Activated CD8-positive, alpha-beta memory T cell treated with anti-CD3 and anti-CD28 coated beads for 48 hours (primary cell): ENCODE measurements around the gene TNFRSF9.
"Not testable (repeated sequence)": the region's sequence is repeated elsewhere in the genome, so short reads cannot be mapped to it uniquely, and the experiment has no call there.

Source experiments
- DNase-seq, 3 experiments: peaks; one replicate each; pipeline ENCODE4 v3.0.0-alpha.2; 2020; ENCODE audit warnings: low read depth in 2 of 3, low spot score in 2 of 3

The TNFRSF9 gene

DNA sequence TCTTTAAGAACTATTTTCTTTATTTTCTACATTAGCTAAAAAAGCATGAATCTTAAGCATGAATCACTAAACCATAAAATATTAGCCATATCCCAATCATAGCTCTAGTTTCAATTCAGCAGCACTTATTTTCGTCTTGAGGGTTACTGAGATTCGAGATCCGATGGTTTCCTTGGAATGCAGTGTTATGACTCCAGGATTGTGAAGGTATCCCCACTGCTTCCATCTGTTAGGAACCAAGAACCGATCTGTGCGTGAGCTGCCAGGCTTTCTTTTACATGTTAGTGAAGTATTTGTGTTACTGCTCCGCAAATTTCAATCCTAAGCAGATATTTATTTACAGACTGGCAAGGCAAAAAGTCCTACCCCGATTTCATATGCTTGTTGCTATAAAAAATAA is 18.8 kb downstream of the TNFRSF9 start:
- no peak for DNase-seq

DNA sequence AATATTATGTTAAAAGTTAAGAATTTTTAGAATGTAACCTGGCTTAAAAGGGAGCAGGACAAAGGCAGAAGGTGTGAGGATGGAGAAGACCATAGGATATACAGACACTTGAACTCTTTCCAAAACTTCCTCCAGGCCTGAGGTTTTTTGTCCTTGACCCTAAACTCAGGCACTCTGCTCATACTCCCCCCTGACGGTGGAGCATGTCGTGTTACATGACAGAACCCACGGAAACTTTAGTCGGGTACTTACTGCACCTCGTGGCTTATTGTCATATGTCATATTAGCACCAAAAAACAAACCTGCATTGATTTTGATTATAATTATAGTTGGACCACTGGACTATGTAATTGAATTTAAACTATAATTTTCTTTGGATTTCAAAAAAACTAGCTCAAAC is 20.8 kb downstream of the TNFRSF9 start:
- DNase-seq, result no peak

DNA sequence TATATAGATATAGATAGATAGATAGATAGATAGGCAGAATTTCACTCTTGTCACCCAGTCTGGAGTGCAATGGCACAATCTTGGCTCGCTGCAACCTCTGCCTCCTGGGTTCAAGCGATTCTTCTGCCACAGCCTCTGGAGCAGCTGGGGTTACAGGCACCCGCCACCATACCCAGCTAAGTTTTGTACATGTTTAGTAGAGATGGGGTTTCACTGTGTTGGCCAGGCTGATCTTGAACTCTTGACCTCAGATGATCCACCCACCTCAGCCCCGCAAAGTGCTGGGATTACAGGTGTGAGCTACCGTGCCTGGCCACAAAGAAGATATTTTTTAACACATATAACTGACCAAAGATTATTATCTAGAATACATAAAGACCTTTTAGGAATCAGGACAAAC is 22.7 kb downstream of the TNFRSF9 start:
- not testable (repeated sequence) for DNase-seq

DNA sequence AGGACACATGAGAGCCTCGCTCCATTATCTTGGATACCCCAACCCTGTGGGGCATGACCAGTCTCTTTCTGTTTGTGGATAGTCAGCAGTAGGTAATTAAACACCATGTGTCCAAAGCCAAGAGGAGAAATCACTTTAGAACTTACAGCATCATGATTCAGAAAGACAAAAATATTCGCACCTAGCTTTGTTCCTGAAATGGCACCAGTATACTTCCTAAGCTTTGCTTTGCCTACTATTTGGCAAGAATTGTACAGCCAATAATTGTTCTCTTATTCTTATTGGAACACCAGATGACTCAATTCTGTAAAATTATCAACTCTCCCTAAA is 24.2 kb downstream of the TNFRSF9 start:
- DNase-seq, result no peak

DNA sequence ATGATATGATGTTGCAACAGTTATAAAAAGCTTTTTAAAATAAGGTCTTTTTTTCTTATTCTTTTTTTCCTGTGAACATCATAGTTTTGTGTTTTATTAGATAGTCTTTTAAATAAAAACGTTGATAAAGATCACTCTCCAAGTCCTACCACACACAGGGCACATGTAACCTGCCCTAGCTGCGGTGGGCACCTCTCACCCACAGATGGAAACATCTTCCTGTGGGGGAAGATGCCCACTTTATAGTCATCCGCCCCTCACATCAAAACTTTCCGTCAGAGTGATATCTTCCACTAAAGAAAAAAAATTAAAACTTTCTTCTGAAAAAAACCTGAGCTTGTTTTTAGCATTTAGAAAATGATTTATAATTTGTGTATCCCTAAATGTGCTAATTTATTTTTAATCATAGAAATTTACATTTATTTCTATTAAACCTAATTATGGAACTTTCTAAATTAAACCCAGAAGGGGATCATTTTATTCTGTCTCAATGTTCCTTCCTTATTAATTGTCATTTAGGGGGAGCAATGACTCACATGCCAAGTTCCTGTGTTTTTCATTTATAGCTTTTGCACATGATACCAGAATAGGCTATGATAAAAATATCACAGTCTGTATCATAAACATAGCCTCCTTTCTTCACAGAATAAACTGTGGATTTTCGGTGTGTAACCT is 24.7 kb downstream of the TNFRSF9 start:
- peak in 1 of 3 experiments; percentile 31 for DNase-seq

GRCh38 chr1:7912743-7913557 is 27.7 kb downstream of the TNFRSF9 start:
- no peak for DNase-seq

DNA sequence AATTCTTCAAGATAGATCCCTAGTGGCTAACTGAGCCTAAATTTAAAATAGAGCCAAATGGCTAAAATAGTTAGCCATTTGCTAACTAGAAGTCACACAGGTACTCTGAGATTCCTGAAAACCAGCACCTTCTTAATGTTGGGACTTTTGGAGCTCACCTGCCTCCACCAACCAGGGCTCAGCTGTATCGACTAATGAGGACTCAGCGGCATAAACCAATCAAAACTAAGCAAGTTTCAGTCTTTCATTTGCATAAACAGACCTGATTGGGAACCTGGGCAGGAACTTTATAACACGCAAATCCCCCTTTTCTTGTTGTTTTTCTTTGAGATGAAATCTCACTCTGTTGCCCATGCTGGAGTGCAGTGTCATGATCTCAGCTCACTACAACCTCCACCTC is 28.5 kb downstream of the TNFRSF9 start:
- no peak for DNase-seq

GRCh38 chr1:7905262-7905661 is 35.4 kb downstream of the TNFRSF9 start:
- DNase-seq, result no peak

GRCh38 chr1:7902478-7903085 is 38.1 kb downstream of the TNFRSF9 start:
- DNase-seq, result peak in 1 of 3 experiments; percentile 32

DNA sequence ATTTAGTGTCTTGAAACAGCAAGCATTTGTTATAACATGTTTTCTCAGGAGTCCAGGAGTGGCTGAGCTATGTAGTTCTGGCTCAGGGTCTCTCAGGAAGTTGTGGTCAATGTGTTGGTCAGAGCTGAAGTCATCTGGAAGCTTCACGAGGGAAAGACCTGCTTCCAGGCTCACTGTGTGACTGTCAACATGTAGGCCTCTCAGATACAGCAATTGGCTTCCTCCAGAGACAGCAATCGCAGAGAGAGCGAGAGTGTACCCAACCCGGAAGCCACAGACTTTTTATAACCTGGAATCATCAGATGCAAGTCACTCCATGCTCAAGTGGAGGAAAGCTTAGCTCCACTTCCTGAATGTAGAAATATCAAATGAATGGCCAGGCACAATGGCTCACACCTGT is 40.9 kb downstream of the TNFRSF9 start:
- DNase-seq, result no peak

DNA sequence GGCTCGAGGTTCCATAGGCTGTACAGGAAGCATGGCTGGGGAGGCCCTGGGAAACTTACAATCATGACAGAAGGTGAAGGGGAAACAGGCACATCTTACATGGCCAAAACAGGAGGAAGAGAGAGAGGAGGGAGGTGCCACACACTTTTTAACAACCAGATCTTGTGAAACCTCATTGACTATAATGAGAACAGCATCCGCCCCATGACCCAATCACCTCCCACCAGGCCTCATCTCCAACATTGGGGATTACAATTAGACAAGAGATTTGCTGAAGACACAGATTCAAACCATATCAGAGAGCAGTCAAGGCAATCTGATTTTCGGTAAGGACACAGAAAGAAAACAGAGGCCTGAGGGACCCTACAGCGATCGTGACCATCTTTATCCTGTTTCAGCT is 41.7 kb downstream of the TNFRSF9 start:
- no peak for DNase-seq

DNA sequence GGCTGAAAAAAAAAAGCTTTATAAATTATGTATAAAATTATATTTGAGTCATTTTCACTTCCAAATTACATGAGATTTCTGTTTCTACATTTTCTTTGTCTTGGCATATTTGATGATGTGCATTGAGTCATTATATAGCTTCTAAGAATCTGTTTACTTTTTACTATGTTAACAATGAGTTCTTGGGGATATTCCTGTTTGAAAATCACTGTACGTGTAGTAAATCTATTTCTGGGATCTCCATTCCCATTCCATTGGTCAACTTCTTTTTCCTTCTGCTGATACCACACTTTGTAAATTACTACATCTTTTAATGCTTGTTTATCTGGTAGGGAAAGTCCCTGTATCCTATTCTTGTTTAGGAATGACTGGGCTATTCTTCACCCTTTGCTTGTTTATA is 43.6 kb downstream of the TNFRSF9 start:
- DNase-seq, result no peak

GRCh38 chr1:7893529-7894180 is 47.0 kb downstream of the TNFRSF9 start:
- DNase-seq, result no peak

GRCh38 chr1:7891804-7892203 is 48.8 kb downstream of the TNFRSF9 start:
- DNase-seq, result no peak

DNA sequence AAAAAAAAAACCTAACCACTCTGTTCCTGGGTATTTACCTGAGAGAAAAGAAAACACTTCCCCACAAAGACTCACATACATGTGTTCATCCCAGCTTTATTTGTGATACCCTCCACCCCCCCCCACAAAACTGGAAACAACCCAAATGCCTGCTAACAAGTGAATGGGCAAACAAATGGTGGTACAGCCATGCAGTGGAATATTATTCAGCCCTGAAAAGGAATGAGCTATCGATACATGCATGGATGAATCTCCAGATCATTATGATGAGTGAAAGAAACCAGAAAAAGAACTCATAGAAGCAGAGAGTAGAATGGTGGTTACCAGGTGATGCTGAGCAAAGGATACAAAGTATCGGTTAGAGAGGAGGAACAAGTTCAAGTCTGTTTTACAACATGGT is 49.8 kb downstream of the TNFRSF9 start:
- no peak for DNase-seq

DNA sequence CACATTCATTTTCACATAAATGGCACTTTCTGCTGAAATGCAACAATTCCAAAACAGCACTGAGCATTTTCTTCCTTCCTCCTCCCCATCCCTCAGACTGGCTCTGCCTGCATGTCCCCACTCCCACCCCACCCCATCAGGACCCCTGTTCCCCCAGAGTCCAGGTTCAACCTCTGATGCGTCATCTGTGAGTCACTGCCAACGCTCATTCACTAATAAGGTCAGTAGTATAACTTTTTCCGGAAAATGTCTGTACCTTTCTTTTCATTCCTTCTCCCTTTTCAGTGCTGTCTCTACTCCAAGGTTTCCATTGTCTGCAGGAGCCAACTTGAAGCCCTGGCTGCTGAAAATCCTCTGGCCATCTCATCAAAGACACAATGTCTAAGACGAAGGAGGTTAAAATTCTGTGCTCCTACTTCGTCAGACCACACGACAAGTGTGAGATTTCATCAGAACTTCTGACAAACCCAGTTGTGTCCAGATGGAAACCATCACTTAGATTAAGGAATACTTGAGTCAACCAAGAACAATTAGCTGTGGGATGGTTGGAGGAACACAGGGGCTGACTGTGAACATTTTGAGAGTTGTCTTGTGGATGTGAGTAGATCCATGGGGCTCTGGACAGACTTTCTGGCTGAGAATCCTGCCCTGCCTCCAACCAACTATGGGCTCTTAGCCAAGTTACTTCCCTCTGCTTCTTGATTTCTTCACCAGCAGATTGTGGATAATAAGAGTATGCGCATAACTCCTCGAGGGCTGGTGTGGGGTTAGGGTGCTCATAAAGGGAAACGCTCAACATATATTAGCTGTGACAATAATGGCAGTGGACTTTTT is 52.2 kb downstream of the TNFRSF9 start:
- DNase-seq, result no peak

DNA sequence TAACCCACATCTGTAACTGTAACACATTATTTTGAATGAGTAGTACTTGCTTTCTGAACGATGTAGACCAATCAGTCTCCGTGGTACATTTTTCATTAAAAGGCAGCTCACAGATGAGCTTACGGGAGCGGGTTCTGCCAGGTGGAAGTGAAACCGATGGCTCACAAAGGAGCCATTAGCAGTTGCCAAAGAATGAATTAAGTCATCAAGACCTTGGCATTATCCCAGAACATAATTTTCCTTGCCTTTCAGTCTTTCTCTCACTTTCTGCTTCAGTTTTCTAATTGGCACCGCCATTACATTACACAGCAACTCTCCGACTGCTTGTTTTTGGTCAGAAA is 54.3 kb downstream of the TNFRSF9 start:
- no peak for DNase-seq

DNA sequence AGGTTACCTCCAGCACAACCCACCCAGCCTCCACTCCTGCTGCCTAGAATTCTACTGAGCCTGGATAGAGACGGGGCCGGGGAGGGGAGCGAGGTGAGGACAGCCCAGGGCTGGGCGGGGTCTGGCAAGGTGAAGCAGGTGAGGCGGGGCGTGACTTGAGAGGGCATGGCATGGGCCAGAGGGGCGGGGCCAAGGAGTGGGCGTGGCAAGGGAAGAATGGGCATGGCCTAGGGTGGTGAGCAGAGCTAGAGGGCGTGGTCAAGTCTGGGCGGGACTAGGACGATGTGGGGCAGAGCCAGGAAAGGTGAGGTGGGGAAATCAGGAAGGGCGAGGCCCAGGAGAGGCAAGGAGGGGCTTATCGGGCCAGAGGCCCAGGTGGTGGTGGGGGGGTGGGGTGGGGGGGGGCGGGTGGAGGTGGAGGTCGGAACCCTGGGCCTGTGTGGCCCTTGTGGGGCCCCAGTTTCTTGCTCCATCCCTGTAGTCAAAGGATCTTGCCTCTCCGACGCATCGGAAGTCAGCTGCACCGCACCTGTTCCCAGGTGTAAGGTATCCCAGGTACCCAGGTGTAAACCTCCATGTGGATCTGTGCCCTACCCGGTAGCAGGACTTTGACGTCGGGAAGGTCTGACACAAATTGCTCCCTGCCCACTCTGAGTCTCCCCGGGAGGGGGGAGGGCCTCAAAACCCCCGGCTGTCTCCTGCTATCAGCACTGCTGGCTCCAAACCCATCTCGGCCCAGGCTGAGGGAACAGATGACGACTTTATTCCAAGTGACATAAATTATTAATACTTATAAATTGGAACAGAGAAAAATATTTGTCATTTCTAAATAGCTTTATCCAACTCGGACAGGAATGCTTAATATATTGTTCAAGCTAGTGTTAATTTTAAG is 54.9 kb downstream of the TNFRSF9 start:
- peak in 1 of 3 experiments; percentile 10 for DNase-seq

DNA sequence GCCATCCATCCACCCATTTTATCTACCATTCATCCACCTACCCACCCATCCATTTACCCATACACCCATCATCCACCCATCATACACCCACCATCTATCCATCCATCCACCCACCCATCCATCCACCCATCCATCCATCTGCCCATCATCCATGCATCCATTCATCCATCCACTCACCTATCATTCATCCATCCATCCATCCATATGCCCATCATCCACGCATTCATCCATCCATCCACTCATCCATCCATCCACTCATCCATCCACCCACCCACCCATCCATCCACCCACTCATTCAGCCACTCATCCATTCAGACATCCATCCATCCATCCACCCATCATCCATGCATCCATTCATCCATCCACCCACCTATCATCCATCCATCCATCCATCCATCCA is 55.9 kb downstream of the TNFRSF9 start:
- no peak for DNase-seq

DNA sequence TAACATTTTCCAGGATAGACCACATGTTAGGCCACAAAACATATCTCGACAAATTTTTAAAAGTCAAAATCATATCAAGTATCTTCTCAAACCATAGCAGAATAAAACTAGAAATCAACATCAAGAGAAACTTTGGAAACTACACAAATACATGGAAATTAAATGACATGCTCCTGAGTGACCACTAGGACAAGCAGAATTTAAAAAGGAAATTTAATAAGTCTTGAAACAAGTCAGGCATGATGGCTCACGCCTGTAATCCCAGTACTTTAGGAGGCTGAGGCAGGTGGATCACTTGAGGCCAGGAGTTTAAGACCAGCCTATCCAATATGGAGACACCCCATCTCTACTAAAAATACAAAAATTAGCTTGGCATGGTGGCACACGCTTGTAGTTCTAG is 61.4 kb downstream of the TNFRSF9 start:
- DNase-seq, result no peak
